K562 (cell line): ENCODE results near the gene SLC7A14. TPM values are rescaled to one million over a fixed set of nuclear protein-coding genes. Genes with fewer than 3 reads are reported as not detected.

Experiments
- CAMTA2 ChIP-seq: fragments of 250-450 bp; sonication (Bioruptor Pico); conservative IDR thresholded peaks from 2 replicates; pipeline ENCODE4 v1.5.1; 2022
- DACH1 ChIP-seq: fragments of 450-650 bp; IDR thresholded peaks from 2 replicates; pipeline ENCODE4 v1.6.1; 2018; ENCODE audit not compliant: partially characterized antibody
- DPF2 ChIP-seq: fragments of 450-650 bp; IDR thresholded peaks from 2 replicates; pipeline ENCODE4 v1.6.1; 2016
- E2F6 ChIP-seq, 2 experiments: IDR thresholded peaks; 2 replicates each; pipeline ENCODE4 v1.6.1; 2011; ENCODE audit warnings: borderline replicate concordance in 1 of 2, control low read depth in 1 of 2, low read depth in 1 of 2, low read length in 1 of 2, mild to moderate bottlenecking in 1 of 2, mixed read lengths in 1 of 2, moderate library complexity in 1 of 2; ENCODE audit not compliant: insufficient read depth in 1 of 2, insufficient read length in 1 of 2, poor library complexity in 1 of 2, severe bottlenecking in 1 of 2; ENCODE audit errors: extremely low read depth in 1 of 2
- EWSR1 ChIP-seq: fragments of 450-650 bp; IDR thresholded peaks from 2 replicates; pipeline ENCODE4 v1.6.1; 2018; ENCODE audit warnings: borderline replicate concordance, mild to moderate bottlenecking, low read depth, moderate library complexity; ENCODE audit not compliant: partially characterized antibody
- FOXM1 ChIP-seq, 2 experiments: fragments of 450-650 bp in 1 of 2; sonication (generic) in 1 of 2; formaldehyde crosslinking in 1 of 2; IDR thresholded peaks; 2 replicates each; pipeline versions ENCODE4 v1.6.1 to v1.9.0; 2017 to 2022; ENCODE audit warnings: low read depth in 2 of 2, mild to moderate bottlenecking in 2 of 2, missing genetic modification reagents in 1 of 2, moderate library complexity in 1 of 2
- GABPA ChIP-seq: fragments of 200-800 bp; sonication (Bioruptor generic); conservative IDR thresholded peaks from 2 replicates; pipeline ENCODE4 v1.6.1; 2016; ENCODE audit warnings: low read depth, missing genetic modification characterization, missing compliant biosample characterization
- KLF16 ChIP-seq: IDR thresholded peaks from 2 replicates; pipeline ENCODE4 v1.6.1; 2016; ENCODE audit warnings: antibody characterized with exemption
- NCOR1 ChIP-seq: fragments of 450-650 bp; IDR thresholded peaks from 2 replicates; pipeline ENCODE4 v1.6.1; 2016; ENCODE audit warnings: mild to moderate bottlenecking, moderate library complexity
- NFIC ChIP-seq: fragments of 450-650 bp; IDR thresholded peaks from 2 replicates; pipeline ENCODE4 v1.6.1; 2017; ENCODE audit warnings: mild to moderate bottlenecking, inconsistent platforms
- NR1H2 ChIP-seq: sonication (generic); formaldehyde crosslinking; IDR thresholded peaks from 2 replicates; pipeline ENCODE4 v1.4.0; 2020; ENCODE audit warnings: mild to moderate bottlenecking, missing genetic modification reagents
- POLR2AphosphoS5 ChIP-seq: IDR thresholded peaks from 2 replicates; pipeline ENCODE4 v1.6.1; 2011; ENCODE audit warnings: mild to moderate bottlenecking, low read depth, low read length, moderate library complexity; ENCODE audit not compliant: control insufficient read depth, insufficient read depth
- RBM34 ChIP-seq: fragments of 200-400 bp; formaldehyde crosslinking; IDR thresholded peaks from 2 replicates; pipeline ENCODE4 v1.6.1; 2018; ENCODE audit warnings: low read length, borderline replicate concordance; ENCODE audit not compliant: insufficient read depth
- SMAD4 ChIP-seq: fragments of 250-450 bp; sonication (Bioruptor Pico); conservative IDR thresholded peaks from 2 replicates; pipeline ENCODE4 v1.8.0; 2021; ENCODE audit warnings: inconsistent platforms, mild to moderate bottlenecking, moderate library complexity
- SMARCE1 ChIP-seq: fragments of 450-650 bp; IDR thresholded peaks from 2 replicates; pipeline ENCODE4 v1.7.1; 2016; ENCODE audit warnings: mild to moderate bottlenecking
- SNRNP70 ChIP-seq: fragments of 200-400 bp; formaldehyde crosslinking; optimal IDR thresholded peaks from 2 replicates; pipeline ENCODE3; 2017; ENCODE audit warnings: low read depth, low read length
- STAT5B ChIP-seq: fragments of 250-450 bp; sonication (Bioruptor Pico); IDR thresholded peaks from 2 replicates; pipeline ENCODE4 v1.8.0; 2021; ENCODE audit warnings: mild to moderate bottlenecking, inconsistent platforms
- TAF15 ChIP-seq: fragments of 200-400 bp; formaldehyde crosslinking; IDR thresholded peaks from 2 replicates; pipeline ENCODE4 v1.6.1; 2017; ENCODE audit warnings: mild to moderate bottlenecking, low read depth, low read length, moderate library complexity
- U2AF2 ChIP-seq: fragments of 200-400 bp; formaldehyde crosslinking; optimal IDR thresholded peaks from 2 replicates; pipeline ENCODE3; 2017; ENCODE audit warnings: low read depth, mild to moderate bottlenecking, low read length
- ZC3H8 ChIP-seq: fragments of 450-650 bp; IDR thresholded peaks from 2 replicates; pipeline ENCODE4 v1.6.1; 2017
- ZFP30 ChIP-seq: fragments of 250-450 bp; sonication (Bioruptor Pico); IDR thresholded peaks from 2 replicates; pipeline ENCODE4 v1.8.0; 2022; ENCODE audit warnings: moderate library complexity, mild to moderate bottlenecking, inconsistent platforms, borderline replicate concordance
- ZFX ChIP-seq: sonication (generic); formaldehyde crosslinking; IDR thresholded peaks from 2 replicates; pipeline ENCODE4 v1.8.0; 2022; ENCODE audit warnings: mild to moderate bottlenecking, missing genetic modification reagents, moderate library complexity
- ZNF699 ChIP-seq: fragments of 250-450 bp; sonication (Bioruptor Pico); IDR thresholded peaks from 2 replicates; pipeline ENCODE4 v1.8.0; 2021; ENCODE audit warnings: mild to moderate bottlenecking, moderate library complexity; ENCODE audit not compliant: insufficient replicate concordance
- polyA plus RNA-seq, 8 experiments: library from polyadenylated mRNA; depleted of rRNA in 4 of 8; stranded (reverse) in 5 of 8; unstranded in 3 of 8; fragments of >200 nt; fragmentation: Nextera tagmentation in 2 of 8; fragmentation: Illumina TruSeq in 1 of 8; extraction: Ambion mirVana in 2 of 8; extraction: Trizol in 1 of 8; gene quantifications; 2 replicates each; pipeline versions ENCODE4 v1.2.1 to v1.2.3, GENCODE V29; 2011 to 2014; ENCODE audit warnings: inconsistent platforms in 1 of 8, missing spikeins in 1 of 8
- total RNA-seq, 7 experiments: library from RNA; depleted of rRNA in 6 of 7; stranded (reverse); fragments of >200 nt in 6 of 7; fragmentation: Illumina TruSeq in 2 of 7; extraction: Trizol in 2 of 7; gene quantifications; 2 replicates each; pipeline versions ENCODE4 v1.2.1 to v1.2.3, GENCODE V29; 2011 to 2021; ENCODE audit warnings: low replicate concordance in 1 of 7
- TF ChIP-seq, protein P1 (sequence below): fragments of 450-650 bp; formaldehyde crosslinking; IDR thresholded peaks from 2 replicates; pipeline ENCODE4 v1.4.0; 2020; ENCODE audit warnings: mild to moderate bottlenecking, moderate library complexity
- TF ChIP-seq, protein P2 (sequence below): fragments of 150-350 bp; IDR thresholded peaks from 2 replicates; pipeline ENCODE4 v1.6.1; 2014; ENCODE audit warnings: low read depth, mild to moderate bottlenecking, low read length, borderline replicate concordance

Gene SLC7A14
- total and polyA plus RNA-seq, 9 of the 15 experiments (the other 6 are each of a cell fraction or from before 2014, with no cell fraction given), result not detected

- TF ChIP-seq, protein P1, sequence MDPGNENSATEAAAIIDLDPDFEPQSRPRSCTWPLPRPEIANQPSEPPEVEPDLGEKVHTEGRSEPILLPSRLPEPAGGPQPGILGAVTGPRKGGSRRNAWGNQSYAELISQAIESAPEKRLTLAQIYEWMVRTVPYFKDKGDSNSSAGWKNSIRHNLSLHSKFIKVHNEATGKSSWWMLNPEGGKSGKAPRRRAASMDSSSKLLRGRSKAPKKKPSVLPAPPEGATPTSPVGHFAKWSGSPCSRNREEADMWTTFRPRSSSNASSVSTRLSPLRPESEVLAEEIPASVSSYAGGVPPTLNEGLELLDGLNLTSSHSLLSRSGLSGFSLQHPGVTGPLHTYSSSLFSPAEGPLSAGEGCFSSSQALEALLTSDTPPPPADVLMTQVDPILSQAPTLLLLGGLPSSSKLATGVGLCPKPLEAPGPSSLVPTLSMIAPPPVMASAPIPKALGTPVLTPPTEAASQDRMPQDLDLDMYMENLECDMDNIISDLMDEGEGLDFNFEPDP (CRISPR knock-in tag), result no peak
- TF ChIP-seq SMAD4 (CRISPR knock-in tag), result no peak
- no peak for TF ChIP-seq E2F6 (IDR thresholded peaks at IDR 0.05; ENCODE audit: borderline replicate concordance in 1 of 2, extremely low read depth in 1 of 2, insufficient read depth in 1 of 2, insufficient read length in 1 of 2, low read depth in 1 of 2, low read length in 1 of 2, poor library complexity in 1 of 2, severe bottlenecking in 1 of 2)
- TF ChIP-seq NFIC, result peak; percentile 76
- TF ChIP-seq POLR2AphosphoS5, result peak; percentile 78
- TF ChIP-seq ZFX (CRISPR knock-in tag), result peak; percentile 40; the same call in 1 of the 2 replicates
- TF ChIP-seq SMARCE1, result peak; percentile 75
- TF ChIP-seq ZNF699 (CRISPR knock-in tag), result no peak
- no peak for TF ChIP-seq SNRNP70
- TF ChIP-seq DACH1, result peak; percentile 12
- no peak for TF ChIP-seq EWSR1
- peak; percentile 81; the same call in 1 of the 2 replicates for TF ChIP-seq FOXM1 (IDR thresholded peaks at IDR 0.05; ENCODE audit: low read depth)
- TF ChIP-seq FOXM1 (CRISPR knock-in tag; IDR thresholded peaks at IDR 0.05; ENCODE audit: low read depth), result no peak
- no peak for TF ChIP-seq GABPA (tag)
- TF ChIP-seq KLF16, result peak; percentile 83
- TF ChIP-seq TAF15, result no peak
- TF ChIP-seq, protein P2, sequence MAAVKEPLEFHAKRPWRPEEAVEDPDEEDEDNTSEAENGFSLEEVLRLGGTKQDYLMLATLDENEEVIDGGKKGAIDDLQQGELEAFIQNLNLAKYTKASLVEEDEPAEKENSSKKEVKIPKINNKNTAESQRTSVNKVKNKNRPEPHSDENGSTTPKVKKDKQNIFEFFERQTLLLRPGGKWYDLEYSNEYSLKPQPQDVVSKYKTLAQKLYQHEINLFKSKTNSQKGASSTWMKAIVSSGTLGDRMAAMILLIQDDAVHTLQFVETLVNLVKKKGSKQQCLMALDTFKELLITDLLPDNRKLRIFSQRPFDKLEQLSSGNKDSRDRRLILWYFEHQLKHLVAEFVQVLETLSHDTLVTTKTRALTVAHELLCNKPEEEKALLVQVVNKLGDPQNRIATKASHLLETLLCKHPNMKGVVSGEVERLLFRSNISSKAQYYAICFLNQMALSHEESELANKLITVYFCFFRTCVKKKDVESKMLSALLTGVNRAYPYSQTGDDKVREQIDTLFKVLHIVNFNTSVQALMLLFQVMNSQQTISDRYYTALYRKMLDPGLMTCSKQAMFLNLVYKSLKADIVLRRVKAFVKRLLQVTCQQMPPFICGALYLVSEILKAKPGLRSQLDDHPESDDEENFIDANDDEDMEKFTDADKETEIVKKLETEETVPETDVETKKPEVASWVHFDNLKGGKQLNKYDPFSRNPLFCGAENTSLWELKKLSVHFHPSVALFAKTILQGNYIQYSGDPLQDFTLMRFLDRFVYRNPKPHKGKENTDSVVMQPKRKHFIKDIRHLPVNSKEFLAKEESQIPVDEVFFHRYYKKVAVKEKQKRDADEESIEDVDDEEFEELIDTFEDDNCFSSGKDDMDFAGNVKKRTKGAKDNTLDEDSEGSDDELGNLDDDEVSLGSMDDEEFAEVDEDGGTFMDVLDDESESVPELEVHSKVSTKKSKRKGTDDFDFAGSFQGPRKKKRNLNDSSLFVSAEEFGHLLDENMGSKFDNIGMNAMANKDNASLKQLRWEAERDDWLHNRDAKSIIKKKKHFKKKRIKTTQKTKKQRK, result no peak
- no peak for TF ChIP-seq NR1H2 (CRISPR knock-in tag)
- peak; percentile 83 for TF ChIP-seq NCOR1
- TF ChIP-seq ZFP30 (CRISPR knock-in tag), result no peak
- TF ChIP-seq DPF2, result peak; percentile 85
- TF ChIP-seq STAT5B (CRISPR knock-in tag), result no peak
- no peak for TF ChIP-seq ZC3H8
- TF ChIP-seq U2AF2, result no peak
- no peak for TF ChIP-seq RBM34
- TF ChIP-seq CAMTA2 (CRISPR knock-in tag), result no peak
Measured at GRCh38 chr3:170520996-170521395, 64.9 kb downstream of the SLC7A14 start (continued).
